Measurements from ENCODE around the gene RNF144A.

Gene RNF144A

GRCh38 chr2:6982934-6983589 is 65.8 kb downstream of the RNF144A start:
- no peak overlapping the region for H3K27ac ChIP-seq
- TF ChIP-seq CTCF (IDR thresholded peaks at IDR 0.05) (no peak), ZFX (IDR thresholded peaks at IDR 0.05; ENCODE audit: borderline replicate concordance) (no peak)

GRCh38 chr2:6986301-6986911 is 69.2 kb downstream of the RNF144A start:
- no peak overlapping the region for H3K27ac ChIP-seq
- TF ChIP-seq ZFX (IDR thresholded peaks at IDR 0.05; ENCODE audit: borderline replicate concordance) (no peak), CTCF (IDR thresholded peaks at IDR 0.05) (no peak)

GRCh38 chr2:6986912-6987361 is 69.7 kb downstream of the RNF144A start:
- no peak for TF ChIP-seq CTCF (IDR thresholded peaks at IDR 0.05)
- H3K27ac ChIP-seq: no peak overlapping the region

GRCh38 chr2:6990871-6991270 is 73.7 kb downstream of the RNF144A start:
- TF ChIP-seq ZFX (IDR thresholded peaks at IDR 0.05; ENCODE audit: borderline replicate concordance) (no peak), CTCF (IDR thresholded peaks at IDR 0.05) (no peak)
- no peak overlapping the region for H3K27ac ChIP-seq

GRCh38 chr2:6992794-6993228 is 75.6 kb downstream of the RNF144A start:
- no peak overlapping the region for H3K27ac ChIP-seq
- TF ChIP-seq ZFX (IDR thresholded peaks at IDR 0.05; ENCODE audit: borderline replicate concordance): no peak
- TF ChIP-seq CTCF (IDR thresholded peaks at IDR 0.05): no peak

DNA sequence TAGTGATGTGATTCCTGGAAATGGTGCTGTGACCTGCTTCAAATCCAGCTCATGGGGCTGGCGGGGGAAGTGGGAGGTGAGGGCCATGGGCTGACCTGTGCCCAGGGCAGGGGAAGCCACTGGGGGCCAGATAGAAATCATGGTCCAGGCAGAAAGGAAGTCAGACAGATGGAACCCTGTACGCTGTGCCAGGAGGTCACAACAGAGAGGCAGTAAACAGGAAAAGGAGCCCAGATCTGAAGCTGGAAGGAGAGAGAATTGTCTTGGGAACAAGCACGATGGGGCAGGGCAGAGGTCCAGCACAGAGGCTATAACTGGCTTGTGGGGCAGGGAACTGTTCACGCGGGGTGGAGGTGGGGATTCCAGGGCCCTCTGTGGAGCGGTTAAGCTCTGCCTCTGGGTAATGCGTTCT is 76.0 kb downstream of the RNF144A start:
- no peak overlapping the region for H3K27ac ChIP-seq
- TF ChIP-seq ZFX (IDR thresholded peaks at IDR 0.05; ENCODE audit: borderline replicate concordance): no peak
- no peak for TF ChIP-seq CTCF (IDR thresholded peaks at IDR 0.05)

DNA sequence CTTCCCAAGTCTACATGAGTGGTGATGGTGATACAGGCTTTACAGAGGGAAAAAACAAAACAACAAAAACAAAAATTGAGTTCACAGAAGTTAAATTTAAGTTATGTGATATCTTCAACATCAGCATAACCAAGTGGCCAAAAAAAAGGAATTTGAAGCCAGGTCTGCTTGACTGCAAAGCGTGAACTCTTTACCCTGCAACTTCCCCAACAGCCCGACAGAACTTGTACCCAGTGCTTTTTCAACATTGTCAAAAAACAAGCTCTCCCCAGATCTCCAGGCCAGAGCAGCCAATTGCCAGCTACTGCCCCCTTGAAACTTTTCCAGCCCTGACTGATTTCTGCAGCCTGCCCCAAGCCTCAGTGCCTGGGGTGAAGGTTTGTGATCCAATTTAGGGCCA is 76.7 kb downstream of the RNF144A start:
- TF ChIP-seq ZFX (IDR thresholded peaks at IDR 0.05; ENCODE audit: borderline replicate concordance) (no peak), CTCF (IDR thresholded peaks at IDR 0.05) (no peak)

More for the DNA sequence above, 76.7 kb downstream of the RNF144A start:
- no peak overlapping the region for H3K27ac ChIP-seq
